Measurements from ENCODE around the gene GRIP1.
A peak's percentile ranks its signal among the peaks of the same experiment; 100 is the strongest.

DNA sequence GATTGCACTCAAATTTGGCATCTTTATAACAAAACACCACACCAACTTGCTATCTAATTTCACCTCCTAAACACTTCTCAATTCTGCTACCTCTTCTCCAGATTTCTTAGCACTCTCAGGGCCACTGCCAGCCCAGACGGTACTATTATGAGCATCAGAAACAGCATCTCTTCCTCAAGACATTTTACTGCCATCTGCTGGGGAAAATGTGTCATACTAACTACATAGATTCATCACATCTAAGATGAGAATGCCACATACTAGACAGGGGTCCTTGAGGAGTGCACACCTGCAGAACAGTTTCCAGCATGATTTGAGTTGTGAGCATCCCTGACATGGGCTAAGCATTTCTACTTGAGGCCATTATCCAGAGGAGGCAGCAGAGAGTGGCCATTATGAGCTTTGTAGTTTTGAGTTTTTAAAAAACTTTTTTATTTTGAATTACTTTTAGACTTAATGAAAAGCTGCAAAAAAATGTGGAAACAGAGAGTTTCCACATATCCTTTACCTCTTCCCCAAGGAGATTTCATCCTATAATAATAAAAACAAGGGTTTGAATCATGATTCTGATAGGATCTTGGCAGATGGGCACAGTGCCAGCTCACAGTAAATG is 15.1 kb upstream of the GRIP1 start:
- TF ChIP-seq CTCF (IDR thresholded peaks at IDR 0.05; ENCODE audit: insufficient read depth, low read length, poor library complexity, severe bottlenecking), result peak; percentile 55
- no peak for TF ChIP-seq EZH2phosphoT487 (conservative IDR thresholded peaks at IDR 0.05; ENCODE audit: low read length)

Measured in SU-DHL-6 (cell line).